HCT116 (cell line): ENCODE results near the gene C1orf167. TPM values are rescaled to one million over a fixed set of nuclear protein-coding genes. Genes with fewer than 3 reads are reported as not detected.

ENCODE experiments used
- ATAC-seq: fragments of 200-7000 bp; cut with Tn5 transposase; 2 replicates; pipeline ENCODE4 v1.9.1; 2020; ENCODE audit warnings: mild to moderate bottlenecking, moderate library complexity
- BruUV-seq: library from RNA; stranded (reverse); fragments of 400-500 nt; replicated peaks from 2 replicates; lab custom pipeline; 2021; lab: Mats Ljungman, UMichigan
- CTCF ChIA-PET: fragments of 300-600 bp; sonication (Branson Sonifier 250); formaldehyde crosslinking; loops from one replicate; lab custom pipeline; 2021; ENCODE audit warnings: antibody characterized with exemption; lab: Charles Lee
- POLR2A ChIA-PET: fragments of 300-600, 350-600 bp; sonication (Branson Sonifier 250); formaldehyde crosslinking; loops from one replicate; lab custom pipeline; 2021; ENCODE audit warnings: antibody characterized with exemption; lab: Charles Lee
- RAD21 ChIA-PET, 2 experiments: fragments of 300-600 bp; sonication (Branson Sonifier 250); formaldehyde crosslinking; loops; one replicate each; lab custom pipeline; 2023; ENCODE audit warnings: low total read pairs in 2 of 2; ENCODE audit not compliant: uncharacterized antibody in 2 of 2, unreplicated experiment in 2 of 2, low non-redundant PET in 1 of 2; lab: Charles Lee
- DNase-seq: peaks from one replicate; pipeline ENCODE4 v3.0.0-alpha.2; 2010; ENCODE audit warnings: low read depth, low spot score
- H2AFZ ChIP-seq: fragments of 200-600 bp; shearing (Covaris generic), sonication (generic); 2 replicates; pipeline ENCODE4 v1.6.1; 2017; ENCODE audit warnings: low read depth, mixed run types, mixed read lengths, antibody characterized with exemption, low read length; ENCODE audit not compliant: poor library complexity, severe bottlenecking
- H3K27ac ChIP-seq: 2 replicates; pipeline ENCODE4 v1.5.1; 2012; ENCODE audit warnings: low read depth, low read length
- H3K27me3 ChIP-seq: fragments of 200-600 bp; sonication (generic); 2 replicates; pipeline ENCODE4 v1.6.1; 2016; ENCODE audit warnings: mixed run types, low read length, mixed read lengths; ENCODE audit not compliant: insufficient read depth
- H3K36me3 ChIP-seq, 2 experiments: fragments of 200-500 bp in 1 of 2; fragments of 200-600 bp in 1 of 2; sonication (Bioruptor generic) in 1 of 2; sonication (generic) in 1 of 2; 2 replicates each; pipeline versions ENCODE4 v1.5.1 to v1.6.1; 2014 to 2016; ENCODE audit warnings: low read length in 2 of 2, inconsistent platforms in 1 of 2, mixed read lengths in 1 of 2, mixed run types in 1 of 2; ENCODE audit not compliant: insufficient read depth in 2 of 2, control insufficient read depth in 1 of 2
- H3K4me1 ChIP-seq, 2 experiments: fragments of 200-600 bp in 1 of 2; sonication (generic) in 1 of 2; 2 replicates each; pipeline versions ENCODE4 v1.5.1 to v1.6.1; 2012 to 2017; ENCODE audit warnings: low read length in 2 of 2, inconsistent platforms in 1 of 2, mild to moderate bottlenecking in 1 of 2, mixed read lengths in 1 of 2, mixed run types in 1 of 2, moderate library complexity in 1 of 2; ENCODE audit not compliant: insufficient read depth in 2 of 2, control insufficient read depth in 1 of 2
- H3K4me2 ChIP-seq: fragments of 200-600 bp; sonication (generic); 2 replicates; pipeline ENCODE4 v1.6.1; 2017; ENCODE audit warnings: mixed run types, low read length, mixed read lengths
- H3K4me3 ChIP-seq, 2 experiments: fragments of 200-600 bp in 1 of 2; sonication (generic) in 1 of 2; replicated peaks in 1 of 2; 2 replicates each; pipeline ENCODE4 v1.5.1; 2011 to 2016; ENCODE audit warnings: low read length in 2 of 2, control low read depth in 1 of 2, low read depth in 1 of 2, mild to moderate bottlenecking in 1 of 2, mixed read lengths in 1 of 2, mixed run types in 1 of 2
- H3K79me2 ChIP-seq: fragments of 200-600 bp; sonication (generic); 2 replicates; pipeline ENCODE4 v1.6.1; 2017; ENCODE audit warnings: mild to moderate bottlenecking, mixed run types, low read length, moderate library complexity, mixed read lengths; ENCODE audit not compliant: insufficient read depth
- H3K9ac ChIP-seq: fragments of 200-600 bp; sonication (generic); 2 replicates; pipeline ENCODE4 v1.6.1; 2016; ENCODE audit warnings: low read length, mixed read lengths
- H3K9me2 ChIP-seq: fragments of 200-600 bp; sonication (generic), shearing (Covaris generic); 2 replicates; pipeline ENCODE4 v1.6.1; 2017; ENCODE audit warnings: mixed run types, mild to moderate bottlenecking, moderate library complexity; ENCODE audit not compliant: insufficient read depth
- H3K9me3 ChIP-seq, 2 experiments: fragments of 200-500 bp in 1 of 2; fragments of 200-600 bp in 1 of 2; sonication (Bioruptor generic) in 1 of 2; sonication (generic) in 1 of 2; 2 replicates each; pipeline ENCODE4 v1.6.1; 2014 to 2017; ENCODE audit warnings: low read length in 2 of 2, mixed read lengths in 2 of 2, inconsistent platforms in 1 of 2, low read depth in 1 of 2, mild to moderate bottlenecking in 1 of 2, mixed run types in 1 of 2, moderate library complexity in 1 of 2; ENCODE audit not compliant: control insufficient read depth in 1 of 2, insufficient read depth in 1 of 2
- H4K20me1 ChIP-seq: fragments of 200-600 bp; sonication (generic), shearing (Covaris generic); 2 replicates; pipeline ENCODE4 v1.6.1; 2017; ENCODE audit warnings: mixed run types, mild to moderate bottlenecking, moderate library complexity; ENCODE audit not compliant: insufficient read depth
- ATF3 ChIP-seq: IDR thresholded peaks from 2 replicates; pipeline ENCODE4 v1.6.1; 2012
- CBX3 ChIP-seq: IDR thresholded peaks from 2 replicates; pipeline ENCODE4 v1.6.1; 2012; ENCODE audit warnings: low read depth
- CEBPB ChIP-seq: IDR thresholded peaks from 2 replicates; pipeline ENCODE4 v1.6.1; 2012; ENCODE audit warnings: low read depth
- EGR1 ChIP-seq: IDR thresholded peaks from 2 replicates; pipeline ENCODE4 v1.6.1; 2012; ENCODE audit warnings: low read depth
- ELF1 ChIP-seq: IDR thresholded peaks from 2 replicates; pipeline ENCODE4 v1.6.1; 2012; ENCODE audit warnings: low read depth, borderline replicate concordance
- EZH2 ChIP-seq: fragments of 200-600 bp; sonication (generic); IDR thresholded peaks from 2 replicates; pipeline ENCODE4 v1.6.1; 2017; ENCODE audit warnings: antibody characterized with exemption, mixed run types
- EZH2phosphoT487 ChIP-seq: fragments of 200-600 bp; IDR thresholded peaks from 2 replicates; pipeline ENCODE4 v1.6.1; 2018; ENCODE audit warnings: antibody characterized with exemption, borderline replicate concordance
- FOSL1 ChIP-seq: IDR thresholded peaks from 2 replicates; pipeline ENCODE4 v1.6.1; 2012; ENCODE audit warnings: low read depth
- JUND ChIP-seq: IDR thresholded peaks from 2 replicates; pipeline ENCODE4 v1.6.1; 2012
- MAX ChIP-seq: IDR thresholded peaks from 2 replicates; pipeline ENCODE4 v1.6.1; 2012
- POLR2A ChIP-seq: IDR thresholded peaks from 2 replicates; pipeline ENCODE4 v1.7.0; 2011; ENCODE audit warnings: borderline replicate concordance; ENCODE audit not compliant: insufficient read depth, insufficient read length; ENCODE audit errors: extremely low read depth
- RAD21 ChIP-seq: IDR thresholded peaks from 2 replicates; pipeline ENCODE4 v1.6.1; 2012; ENCODE audit warnings: low read depth, mild to moderate bottlenecking
- REST ChIP-seq: IDR thresholded peaks from 2 replicates; pipeline ENCODE4 v1.6.1; 2012; ENCODE audit warnings: low read depth
- SIN3A ChIP-seq: IDR thresholded peaks from 2 replicates; pipeline ENCODE4 v1.6.1; 2012; ENCODE audit warnings: low read depth
- SP1 ChIP-seq: IDR thresholded peaks from 2 replicates; pipeline ENCODE4 v1.6.1; 2012; ENCODE audit warnings: low read depth
- SRF ChIP-seq: IDR thresholded peaks from 2 replicates; pipeline ENCODE4 v1.6.1; 2012; ENCODE audit warnings: low read depth
- TCF7L2 ChIP-seq: IDR thresholded peaks from 2 replicates; pipeline ENCODE4 v1.7.0; 2011; ENCODE audit warnings: borderline replicate concordance, inconsistent platforms; ENCODE audit not compliant: insufficient read depth, insufficient read length; ENCODE audit errors: extremely low read depth
- YY1 ChIP-seq: IDR thresholded peaks from 2 replicates; pipeline ENCODE4 v1.6.1; 2011; ENCODE audit warnings: low read length, low read depth, moderate library complexity, mild to moderate bottlenecking; ENCODE audit not compliant: insufficient replicate concordance; ENCODE audit errors: extremely low read depth
- ZFX ChIP-seq: fragments of 450-650 bp; IDR thresholded peaks from 2 replicates; pipeline ENCODE4 v1.6.1; 2017
- ZNF274 ChIP-seq: fragments of 200-500 bp; sonication (Bioruptor generic); IDR thresholded peaks from 2 replicates; pipeline ENCODE4 v1.6.1; 2014; ENCODE audit warnings: mild to moderate bottlenecking, low read depth, low read length, inconsistent platforms
- intact Hi-C: fragments of 100-400 bp; cut with micrococcal nuclease; formaldehyde crosslinking; loops from 2 replicates; pipeline ENCODE4 v1.10.0; 2022
- total RNA-seq: library from RNA; stranded (reverse); gene quantifications from one replicate; pipeline ENCODE4 v1.2.1, GENCODE V29; 2021; ENCODE audit not compliant: unreplicated experiment

The C1orf167 gene
- total RNA-seq, 1 experiment from 2014 or later = 0.12 TPM

GRCh38 chr1:11744287-11744686 lies 17.7 kb upstream of the C1orf167 start:
- no peak overlapping the region for H3K9ac ChIP-seq
- no peak for DNase-seq
- TF ChIP-seq JUND (no peak), REST (no peak), EZH2 (no peak), FOSL1 (no peak), POLR2A (no peak), ZNF274 (no peak), CEBPB (no peak), YY1 (no peak), SRF (no peak), RAD21 (no peak), ZFX (no peak), TCF7L2 (no peak), EGR1 (no peak), EZH2phosphoT487 (no peak), ELF1 (no peak), CBX3 (no peak), SIN3A (no peak), ATF3 (no peak), MAX (no peak), SP1 (no peak)
- no TSS peak for BruUV-seq
- H3K9me2 ChIP-seq = no peaks in the 10 kb centered on the region
- peaks cover 4% of the 10 kb centered on the region for H3K79me2 ChIP-seq
- peaks cover 0 to 2% of the 10 kb centered on the region in 2 experiments; a peak in 1 of 4 replicates for H3K36me3 ChIP-seq
- CTCF ChIA-PET = no interaction called here
- H2AFZ ChIP-seq = no peak overlapping the region
- no peaks in the 10 kb centered on the region for H3K27me3 ChIP-seq
- no peaks in the 10 kb centered on the region for H4K20me1 ChIP-seq
- peaks cover 0 to 11% of the 10 kb centered on the region in 2 experiments; a peak in 3 of 4 replicates for H3K4me1 ChIP-seq
- H3K4me2 ChIP-seq = no peak overlapping the region
- no peak for ATAC-seq
- RAD21 ChIA-PET = no interaction called here
- no peak overlapping the region for H3K4me3 ChIP-seq
- H3K27ac ChIP-seq = no peak overlapping the region
- POLR2A ChIA-PET = no interaction called here
- no peaks in the 10 kb centered on the region for H3K9me3 ChIP-seq
- intact Hi-C loops = no loop called here
